Fibroblast of skin of back (primary cell): ENCODE results near the gene DGLUCY.
"Not testable (repeated sequence)": the region's sequence is repeated elsewhere in the genome, so short reads cannot be mapped to it uniquely, and the experiment has no call there.

Experiments used
- DNase-seq: peaks from one replicate; pipeline ENCODE4 v3.0.0-alpha.2; 2013

Gene DGLUCY

DNA sequence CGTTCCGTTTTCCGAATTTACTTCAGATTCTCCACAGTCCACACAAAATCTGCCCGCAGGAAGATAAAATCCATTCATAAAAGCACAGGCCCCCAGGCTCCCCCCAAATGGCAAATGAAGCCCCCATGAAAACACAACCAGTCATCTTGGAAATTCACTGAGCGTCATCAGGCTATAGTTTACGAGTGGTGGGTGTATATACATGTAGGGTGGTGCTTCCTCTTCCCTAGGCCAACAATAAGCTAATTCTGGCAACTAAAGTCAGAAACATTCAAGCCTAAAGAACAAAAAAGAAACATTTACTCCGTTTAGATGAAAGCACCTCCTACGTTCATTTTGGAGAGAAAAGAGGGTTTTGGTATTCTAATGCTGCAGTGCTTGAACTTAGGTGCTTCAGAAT, 124.8 kb downstream of the DGLUCY start:
- DNase-seq: no peak

- no peak for DNase-seq
Measured at GRCh38 chr14:91241863-91242262, 128.0 kb downstream of the DGLUCY start.

DNA sequence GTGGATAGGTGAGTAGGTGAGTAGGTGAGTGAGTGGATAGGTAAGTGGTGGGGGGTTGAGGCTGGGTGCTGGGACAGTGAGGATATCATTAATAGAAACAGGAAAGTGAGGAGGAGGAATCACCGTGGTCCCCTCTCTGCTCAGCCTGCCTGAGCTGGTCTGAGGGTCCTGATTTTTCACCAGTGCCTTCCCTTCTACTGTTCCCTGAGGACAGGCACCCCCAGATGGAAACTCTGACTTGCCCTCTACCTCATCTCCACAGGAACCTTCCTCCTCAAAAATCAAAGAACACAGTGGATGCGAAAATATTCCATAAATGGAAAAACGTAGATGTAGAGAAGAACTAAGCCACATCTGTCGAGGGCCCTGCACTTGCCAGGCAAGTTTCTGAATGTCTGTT, 128.8 kb downstream of the DGLUCY start:
- DNase-seq: no peak

DNA sequence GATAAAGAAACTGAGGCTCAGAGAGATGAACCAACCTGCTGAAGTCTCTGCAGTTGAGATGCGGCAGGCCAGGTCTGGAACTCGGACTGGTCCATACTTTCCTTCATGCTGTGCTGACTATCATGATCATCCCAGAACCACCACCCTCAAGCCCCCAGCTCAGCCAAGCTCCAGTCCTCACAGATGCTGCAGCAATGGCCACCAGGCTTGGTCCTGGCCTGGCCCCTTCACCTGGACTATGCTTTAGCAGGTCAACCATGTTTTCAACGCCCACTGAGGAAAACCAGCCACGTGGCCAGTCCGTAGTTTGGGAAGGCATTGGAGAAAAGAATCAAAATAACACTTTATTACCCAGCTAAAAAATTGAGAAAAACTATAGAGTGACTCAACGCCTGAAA, 129.2 kb downstream of the DGLUCY start:
- DNase-seq: no peak

DNA sequence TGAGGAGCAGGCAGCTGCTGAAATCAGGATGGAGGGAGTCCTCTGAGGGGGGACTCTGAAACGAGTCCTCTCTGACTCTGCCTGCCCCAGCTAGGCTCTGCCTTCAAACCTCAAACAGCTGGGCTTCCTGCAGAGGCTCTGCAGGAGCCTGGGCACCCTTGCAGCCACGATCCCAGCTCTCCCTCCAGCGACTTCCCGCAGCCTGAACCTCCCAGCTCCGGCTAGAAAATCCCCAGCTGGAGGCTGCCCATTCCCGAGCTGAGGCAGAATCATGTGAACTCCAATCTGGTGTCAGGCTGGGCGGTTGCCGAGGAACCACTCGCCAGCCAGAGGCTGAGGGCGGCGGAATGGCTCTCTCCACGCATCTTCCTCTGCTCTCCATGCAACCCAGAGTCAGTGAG, 130.6 kb downstream of the DGLUCY start, which contains the start of gene GPR68:
Gene GPR68, minus strand, starts transcription at position 204 of the 401 bp plus-strand sequence. CDS start 9,654 bp downstream, outside the sequence.
- DNase-seq: peak; percentile 63

DNA sequence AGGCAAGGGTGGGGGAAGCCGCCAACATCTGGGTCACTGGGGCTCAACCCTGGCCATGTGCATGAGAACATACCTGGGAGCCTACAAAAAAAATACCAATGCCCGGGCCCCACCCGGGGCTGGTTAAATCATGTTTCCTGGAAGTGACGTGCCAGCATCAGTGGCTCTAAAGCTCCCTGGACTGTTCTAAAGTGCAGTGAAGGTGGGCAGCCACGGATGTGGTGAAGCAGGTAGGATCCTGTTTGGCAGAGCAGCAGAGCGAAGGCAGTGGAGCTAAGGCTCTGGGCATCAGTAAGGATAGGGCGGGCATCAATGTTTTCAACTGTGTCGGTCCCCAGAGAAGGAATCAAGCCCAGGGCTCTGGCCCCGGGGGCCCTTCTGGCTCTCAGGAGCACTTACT, 131.2 kb downstream of the DGLUCY start:
- no peak for DNase-seq

DNA sequence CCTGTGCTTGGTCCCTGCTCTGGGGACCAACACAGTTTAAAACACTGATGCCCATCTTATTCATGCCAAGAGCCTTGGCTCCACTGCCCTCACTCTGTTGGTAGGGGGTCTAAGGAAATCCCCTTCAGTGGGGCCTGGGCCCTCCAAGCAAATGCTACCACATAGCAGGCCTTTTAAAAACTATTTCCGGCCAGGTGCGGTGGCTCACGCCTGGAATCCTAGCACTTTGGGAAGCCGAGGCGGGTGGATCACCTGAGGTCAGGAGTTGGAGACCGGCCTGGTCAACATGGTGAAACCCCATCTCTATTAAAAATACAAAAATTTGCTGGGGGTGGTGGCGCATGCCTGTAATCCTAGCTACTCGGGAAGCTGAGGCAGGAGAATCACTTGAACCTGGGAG, 131.7 kb downstream of the DGLUCY start:
- not testable (repeated sequence) for DNase-seq

GRCh38 chr14:91246051-91246852, 132.4 kb downstream of the DGLUCY start:
- DNase-seq: no peak

GRCh38 chr14:91249841-91250616, 136.2 kb downstream of the DGLUCY start:
- DNase-seq: no peak

DNA sequence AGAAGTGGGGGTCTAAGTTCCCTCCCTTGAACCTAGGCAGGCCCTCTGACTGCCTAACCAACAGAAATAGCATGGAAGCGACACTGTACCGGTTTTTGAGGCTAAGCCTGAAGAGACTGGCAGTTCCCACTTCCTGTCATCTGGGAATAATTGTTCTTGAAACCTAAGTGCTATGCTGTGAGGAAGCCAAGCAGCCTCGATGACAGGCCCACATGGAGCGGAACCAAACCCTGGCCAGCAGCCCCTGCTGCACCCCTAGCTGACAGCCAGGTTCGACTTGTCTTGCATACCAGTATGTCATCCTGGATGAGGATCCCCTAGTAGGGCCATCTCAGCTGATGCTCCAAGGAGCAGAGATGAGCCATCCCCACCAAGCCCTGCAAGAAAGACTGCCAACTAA, 137.0 kb downstream of the DGLUCY start:
- DNase-seq: peak; percentile 22

DNA sequence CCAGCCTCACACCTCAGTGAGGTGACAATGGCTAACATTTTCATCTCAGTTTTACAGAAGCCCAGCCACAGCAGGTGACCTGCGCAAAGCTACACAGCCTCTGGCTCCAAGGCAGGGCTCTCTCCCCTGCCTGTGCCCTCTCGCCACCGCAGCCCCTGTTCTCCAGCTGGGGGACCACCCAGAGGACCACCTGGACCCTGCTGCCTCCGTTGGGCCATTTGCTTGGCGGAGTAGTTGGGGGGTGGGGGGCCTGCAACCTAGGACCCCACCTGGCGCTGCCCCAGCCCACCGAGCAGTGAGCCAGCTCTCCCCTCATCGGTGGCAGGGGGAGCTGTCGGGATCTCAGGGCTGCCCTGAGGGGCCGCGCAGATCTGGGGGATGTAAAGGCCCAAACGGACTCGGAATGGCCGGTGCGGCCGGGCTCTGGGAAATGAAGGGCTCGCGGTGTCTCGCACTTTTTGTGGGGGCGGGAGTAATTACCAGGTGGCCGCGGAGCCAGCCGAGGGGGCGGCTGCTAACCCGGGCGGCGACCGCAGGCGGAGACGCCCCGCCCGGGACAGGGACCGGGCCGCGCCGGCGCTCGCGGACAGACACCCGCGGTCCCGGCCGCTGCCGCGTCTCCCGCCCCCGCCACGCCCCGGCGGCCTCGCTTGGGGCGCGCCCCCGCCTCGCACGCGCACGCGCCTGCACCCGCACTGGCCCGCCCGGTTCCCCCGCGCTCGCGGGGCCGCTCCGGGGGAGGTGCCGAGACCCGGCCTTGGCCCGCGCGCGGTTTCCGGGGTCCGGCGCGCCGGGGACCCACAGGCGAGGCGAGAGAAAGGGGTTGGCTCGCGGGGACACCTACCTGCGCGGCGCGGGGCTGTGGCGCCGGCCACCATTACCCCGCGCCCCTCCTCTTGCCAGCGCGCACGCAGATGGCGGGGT, 139.3 kb downstream of the DGLUCY start:
- DNase-seq: no peak

DNA sequence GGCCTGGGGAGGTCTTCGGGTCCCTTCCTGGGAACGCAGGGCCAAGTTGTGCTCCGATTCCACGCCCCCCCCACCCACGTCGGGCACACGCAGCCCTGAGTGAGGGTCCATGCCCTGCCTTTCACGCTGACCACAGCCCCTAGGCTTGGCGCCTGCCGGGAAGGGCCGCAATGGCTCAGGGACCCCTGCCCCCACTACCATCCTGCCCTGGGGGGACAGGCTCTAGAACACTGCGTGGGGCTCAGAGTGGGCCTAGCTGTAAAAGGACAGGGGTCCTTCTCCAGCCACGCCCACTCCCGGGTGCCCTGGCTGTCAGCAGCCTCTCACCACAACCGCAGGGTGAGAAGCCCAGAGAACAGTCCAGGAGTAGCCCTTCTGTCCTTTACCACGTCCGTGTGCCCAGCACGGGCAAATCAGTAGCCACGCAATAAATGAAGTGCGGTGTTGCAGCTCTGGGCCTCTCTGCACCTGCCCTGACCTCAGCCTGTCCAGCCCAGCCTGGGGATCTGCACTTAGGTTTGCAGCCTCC, 140.0 kb downstream of the DGLUCY start:
- no peak for DNase-seq

DNA sequence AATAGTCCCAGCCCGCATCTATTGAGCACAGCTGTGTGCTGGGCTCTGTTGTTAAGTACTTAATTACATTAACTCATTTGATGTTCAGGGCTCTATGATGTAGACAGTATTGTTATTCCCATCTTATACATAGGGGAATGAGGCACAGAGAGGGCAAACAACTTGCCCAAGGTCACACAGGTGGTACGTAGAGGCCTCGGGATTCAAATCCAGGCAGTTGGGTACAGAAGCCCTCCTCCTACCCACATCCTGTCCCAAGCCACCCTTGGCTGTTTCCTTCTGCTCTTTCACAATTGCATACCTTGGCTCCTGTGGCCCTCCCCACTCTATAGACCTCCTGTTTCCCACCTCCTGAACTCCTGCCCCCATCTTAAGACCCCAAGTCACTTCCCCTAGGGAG, 140.6 kb downstream of the DGLUCY start:
- no peak for DNase-seq

DNA sequence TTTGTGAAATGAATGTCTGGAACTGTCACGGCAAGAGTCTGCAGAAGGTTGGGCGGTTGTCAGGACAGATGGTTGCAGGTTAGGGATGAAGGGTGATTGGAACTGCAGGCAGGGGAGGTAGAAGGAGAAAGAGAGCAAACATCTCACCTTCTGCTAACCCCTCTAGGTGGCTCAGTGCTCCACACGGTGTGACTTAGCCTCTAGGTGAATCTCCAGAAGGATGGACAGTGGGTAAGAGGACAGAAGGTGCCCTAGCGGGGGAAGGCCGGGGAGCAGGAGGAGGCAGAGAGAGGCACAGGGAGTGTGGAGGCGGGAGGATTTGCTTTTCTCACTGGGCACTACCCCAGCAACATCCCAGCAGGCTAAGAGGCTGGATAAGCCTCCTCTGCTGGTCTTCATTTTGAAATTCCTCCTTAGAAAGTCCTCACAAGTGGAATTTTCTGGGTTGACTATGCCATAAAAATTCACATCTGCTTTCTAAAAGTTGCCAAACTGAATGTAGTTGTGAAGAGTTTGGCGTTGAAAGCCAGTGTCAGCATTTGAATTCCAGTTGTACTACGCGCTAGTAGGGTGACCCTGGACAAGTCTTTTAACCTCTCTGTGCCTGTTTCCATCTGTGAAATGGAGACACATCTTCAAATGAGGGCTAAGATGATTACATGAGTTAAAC, 141.3 kb downstream of the DGLUCY start:
- DNase-seq: no peak

DNA sequence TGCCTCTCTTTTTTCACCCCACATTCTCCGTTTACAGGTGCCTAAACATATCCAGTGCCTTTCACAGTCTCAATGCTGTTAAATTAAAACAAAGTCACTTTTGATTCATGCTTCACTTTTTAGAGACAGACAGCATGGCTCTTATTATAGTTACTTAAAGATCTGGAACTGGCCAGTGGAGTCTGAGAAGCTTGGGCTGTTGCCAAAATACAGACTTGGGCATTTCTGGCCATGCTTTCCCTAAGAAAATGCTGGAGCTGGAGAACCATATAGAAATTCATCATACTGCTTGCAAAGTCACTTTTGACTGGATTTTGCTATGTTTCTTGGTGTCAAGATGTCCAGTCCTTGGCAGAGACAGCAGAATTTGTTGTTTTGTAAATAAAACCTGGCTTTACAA, 142.8 kb downstream of the DGLUCY start:
- no peak for DNase-seq

- DNase-seq: no peak
Measured at GRCh38 chr14:91257328-91258010, 143.6 kb downstream of the DGLUCY start.

DNA sequence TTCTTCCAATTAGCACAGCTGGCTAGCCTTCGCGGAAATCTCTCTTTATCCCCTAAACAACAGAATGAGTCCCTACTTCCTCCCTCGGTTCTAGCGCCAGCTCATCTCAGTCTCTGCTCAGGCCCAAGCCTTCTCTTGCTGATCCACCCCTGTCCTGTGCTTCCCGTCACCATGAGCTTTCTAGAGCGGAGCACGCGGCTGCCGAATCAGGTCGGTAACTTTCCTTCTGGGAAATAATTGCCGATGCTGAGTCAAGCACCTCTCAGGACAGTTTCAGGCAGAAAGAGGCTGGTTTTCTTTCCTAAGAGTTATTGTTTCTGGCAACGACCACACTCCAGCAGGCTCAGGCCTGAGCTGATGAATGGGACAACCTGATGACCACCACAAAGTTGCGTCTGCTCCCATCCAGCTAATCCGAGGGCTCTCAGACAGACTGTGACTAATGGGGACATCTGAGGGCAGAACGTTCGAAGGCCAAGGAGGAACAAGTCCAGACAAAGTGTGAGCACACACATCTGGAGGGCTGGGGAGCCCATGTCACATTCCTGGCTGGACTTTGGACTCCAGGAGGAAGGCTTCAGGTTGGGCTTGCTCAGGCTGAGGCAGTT, 144.2 kb downstream of the DGLUCY start:
- no peak for DNase-seq

GRCh38 chr14:91258876-91259275, 145.0 kb downstream of the DGLUCY start:
- DNase-seq: no peak

GRCh38 chr14:91261115-91261514, 147.2 kb downstream of the DGLUCY start:
- DNase-seq: no peak

DNA sequence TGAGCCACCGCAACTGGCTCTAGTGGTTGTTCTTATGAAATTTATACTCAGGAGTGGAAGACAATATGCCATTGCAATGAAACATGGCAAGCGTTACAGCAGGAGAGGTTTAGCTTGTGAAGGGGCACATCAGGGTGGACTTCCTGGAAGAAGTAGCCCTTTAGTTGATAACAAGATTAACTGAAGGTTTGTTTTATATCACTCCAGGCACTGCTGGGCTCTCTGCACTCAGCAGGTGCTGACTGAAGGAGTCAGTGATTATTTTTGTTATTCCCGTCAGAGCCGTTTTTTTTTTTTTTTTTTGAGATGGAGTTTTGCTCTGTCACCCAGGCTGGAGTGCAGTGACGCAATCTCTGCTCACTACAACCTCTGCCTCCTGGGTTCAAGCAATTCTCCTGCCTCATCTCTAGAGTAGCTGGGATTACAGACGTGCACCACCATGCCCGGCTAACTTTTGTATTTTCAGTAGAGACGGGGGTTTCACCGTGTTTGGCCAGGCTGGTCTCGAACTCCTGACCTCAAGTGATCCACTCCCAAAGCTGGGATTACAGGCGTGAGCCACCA, 148.2 kb downstream of the DGLUCY start:
- no peak for DNase-seq

DNA sequence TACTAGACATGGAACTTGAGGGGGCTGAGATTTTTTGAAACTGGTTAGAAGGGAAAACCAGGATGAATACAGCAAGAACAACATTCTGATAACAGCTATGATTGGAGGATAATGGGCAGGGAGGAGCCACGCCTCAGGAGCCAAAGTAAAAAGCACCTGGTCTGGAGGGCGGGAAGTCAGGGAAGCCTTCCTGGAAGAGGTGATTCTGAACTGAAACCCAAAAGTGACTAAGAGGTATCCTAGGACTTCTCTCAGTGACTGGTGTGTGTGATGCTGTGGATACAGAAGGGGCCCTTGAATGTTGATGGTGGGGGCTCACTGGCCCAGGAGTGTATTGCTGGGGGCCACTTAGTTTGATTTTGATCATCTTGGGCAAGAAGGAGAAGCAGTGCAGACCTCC, 149.5 kb downstream of the DGLUCY start:
- no peak for DNase-seq
